Esophagus (tissue), 2 donors: ENCODE results near the gene OCA2. TPM values are rescaled to one million over a fixed set of nuclear protein-coding genes. Genes with fewer than 3 reads are reported as not detected.

Experiments
- H3K27ac ChIP-seq, 2 donors: one replicate each; pipeline ENCODE4 v1.5.1; 2013; ENCODE audit warnings: low read depth in 2 of 2, mild to moderate bottlenecking in 2 of 2, inconsistent platforms in 1 of 2, low read length in 1 of 2, moderate library complexity in 1 of 2
- H3K27me3 ChIP-seq, 2 donors: one replicate each; pipeline ENCODE4 v1.6.1; 2013; ENCODE audit warnings: low read length in 2 of 2, control low read depth in 1 of 2, mild to moderate bottlenecking in 1 of 2; ENCODE audit not compliant: insufficient read depth in 2 of 2, control insufficient read depth in 1 of 2
- H3K36me3 ChIP-seq, 2 donors: one replicate each; pipeline ENCODE4 v1.6.1; 2013; ENCODE audit warnings: low read length in 1 of 2; ENCODE audit not compliant: control insufficient read depth in 2 of 2, insufficient read depth in 2 of 2
- H3K4me1 ChIP-seq, 2 donors: one replicate each; pipeline ENCODE4 v1.6.1; 2013; ENCODE audit warnings: low read length in 1 of 2; ENCODE audit not compliant: control insufficient read depth in 2 of 2, insufficient read depth in 2 of 2
- H3K4me3 ChIP-seq, 2 donors: one replicate each; pipeline ENCODE4 v1.5.1; 2013; ENCODE audit warnings: low read length in 2 of 2, mild to moderate bottlenecking in 2 of 2, low read depth in 1 of 2, moderate library complexity in 1 of 2
- H3K9me3 ChIP-seq, 2 donors: one replicate each; pipeline ENCODE4 v1.6.1; 2013; ENCODE audit warnings: mild to moderate bottlenecking in 2 of 2, low read depth in 1 of 2, low read length in 1 of 2, moderate library complexity in 1 of 2; ENCODE audit not compliant: control insufficient read depth in 2 of 2, insufficient read depth in 1 of 2
- WGBS, 2 donors: extraction: QIAGEN DNeasy Blood & Tissue Kit; methylation state at CpG; one replicate each; pipeline ENCODE4 v1.1.7; 2013; 5-methylcytosine and 5-hydroxymethylcytosine counted together
- polyA plus RNA-seq, 2 donors: library from polyadenylated mRNA; stranded (reverse); fragments of 200-250 nt; gene quantifications; one replicate each; pipeline ENCODE4 v1.2.3, GENCODE V29; 2013
- donor health status: healthy with polysubstance abuse.
- donor health status: Bipolar disorder and iron deficiency.

Gene OCA2
- polyA plus RNA-seq, 2 donors, result 1.1 to 1.2 TPM

- Histone ChIP-seq H3K27ac (no peak overlapping the region), H3K9me3 (peaks cover 0 to 2% of the 10 kb centered on the region in 2 donors), H3K4me1 (no peaks in the 10 kb centered on the region), H3K27me3 (no peaks in the 10 kb centered on the region), H3K4me3 (no peak overlapping the region), H3K36me3 (no peaks in the 10 kb centered on the region)
- 94 to 95% methylated on average over 15 of the region's 15 CpGs for WGBS, 2 donors
Measured at GRCh38 chr15:27776501-27776900, 322.6 kb downstream of the OCA2 start.

GRCh38 chr15:27774638-27775037, 324.5 kb downstream of the OCA2 start:
- Histone ChIP-seq H3K9me3 (peaks cover 7% of the 10 kb centered on the region in 2 donors), H3K4me3 (no peak overlapping the region), H3K27me3 (no peaks in the 10 kb centered on the region), H3K27ac (no peak overlapping the region), H3K36me3 (no peaks in the 10 kb centered on the region), H3K4me1 (no peaks in the 10 kb centered on the region)
- 85 to 93% methylated on average over 9 of the region's 9 CpGs for WGBS, 2 donors

- peaks cover 7% of the 10 kb centered on the region in 2 donors for H3K9me3 ChIP-seq
- no peak overlapping the region for H3K4me3 ChIP-seq
- H3K36me3 ChIP-seq, result no peaks in the 10 kb centered on the region
- no peaks in the 10 kb centered on the region for H3K27me3 ChIP-seq
- 92 to 95% methylated on average over 6 of the region's 6 CpGs for whole genome bisulfite sequencing, 2 donors
- no peaks in the 10 kb centered on the region for H3K4me1 ChIP-seq
- no peak overlapping the region for H3K27ac ChIP-seq
Measured at GRCh38 chr15:27774191-27774590, 324.9 kb downstream of the OCA2 start.

- Histone ChIP-seq H3K27ac (no peak overlapping the region), H3K36me3 (no peaks in the 10 kb centered on the region), H3K4me1 (no peaks in the 10 kb centered on the region), H3K27me3 (no peaks in the 10 kb centered on the region), H3K9me3 (peaks cover 7 to 10% of the 10 kb centered on the region in 2 donors), H3K4me3 (no peak overlapping the region)
- WGBS, 2 donors, result 95% methylated on average over 7 of the region's 7 CpGs
Measured at GRCh38 chr15:27771892-27772291, 327.2 kb downstream of the OCA2 start.

- H3K27me3 ChIP-seq, result no peaks in the 10 kb centered on the region
- H3K9me3 ChIP-seq, result peaks cover 7 to 12% of the 10 kb centered on the region in 2 donors
- WGBS, 2 donors, result 95 to 96% methylated on average over 26 of the region's 26 CpGs
- H3K36me3 ChIP-seq, result no peaks in the 10 kb centered on the region
- H3K4me3 ChIP-seq, result no peak overlapping the region
- H3K27ac ChIP-seq, result no peak overlapping the region
- H3K4me1 ChIP-seq, result no peaks in the 10 kb centered on the region
Measured at GRCh38 chr15:27770769-27771554, 328.2 kb downstream of the OCA2 start.

GRCh38 chr15:27770086-27770607, 329.0 kb downstream of the OCA2 start:
- Histone ChIP-seq H3K27ac (no peak overlapping the region), H3K9me3 (peaks cover 7 to 11% of the 10 kb centered on the region in 2 donors), H3K4me3 (no peak overlapping the region), H3K4me1 (no peaks in the 10 kb centered on the region), H3K27me3 (no peaks in the 10 kb centered on the region), H3K36me3 (no peaks in the 10 kb centered on the region)
- WGBS, 2 donors, result 89% methylated on average over 48 of the region's 48 CpGs

GRCh38 chr15:27769652-27770051, 329.5 kb downstream of the OCA2 start:
- Histone ChIP-seq H3K9me3 (peaks cover 7 to 11% of the 10 kb centered on the region in 2 donors), H3K4me3 (no peak overlapping the region), H3K27me3 (no peaks in the 10 kb centered on the region), H3K27ac (no peak overlapping the region), H3K4me1 (no peaks in the 10 kb centered on the region), H3K36me3 (no peaks in the 10 kb centered on the region)
- 95% methylated on average over 13 of the region's 13 CpGs for whole genome bisulfite sequencing, 2 donors

GRCh38 chr15:27768732-27769475, 330.2 kb downstream of the OCA2 start:
- H3K9me3 ChIP-seq, result peaks cover 7 to 11% of the 10 kb centered on the region in 2 donors
- no peak overlapping the region for H3K4me3 ChIP-seq
- WGBS, 2 donors, result 70 to 78% methylated on average over 24 of the region's 24 CpGs
- no peak overlapping the region for H3K27ac ChIP-seq
- H3K4me1 ChIP-seq, result no peaks in the 10 kb centered on the region
- no peaks in the 10 kb centered on the region for H3K27me3 ChIP-seq
- no peaks in the 10 kb centered on the region for H3K36me3 ChIP-seq

- WGBS, 2 donors, result 84 to 89% methylated on average over 14 of the region's 14 CpGs
- peaks cover 7 to 11% of the 10 kb centered on the region in 2 donors for H3K9me3 ChIP-seq
- no peaks in the 10 kb centered on the region for H3K4me1 ChIP-seq
- no peaks in the 10 kb centered on the region for H3K27me3 ChIP-seq
- H3K36me3 ChIP-seq, result no peaks in the 10 kb centered on the region
- H3K27ac ChIP-seq, result no peak overlapping the region
- no peak overlapping the region for H3K4me3 ChIP-seq
Measured at GRCh38 chr15:27767918-27768640, 331.0 kb downstream of the OCA2 start.
